DMS53 treated with DMSO at 0.1 percent for 48 hours (cell line): Measurements from ENCODE around the gene KCNK5.
A peak's percentile ranks its signal among the peaks of the same experiment; 100 is the strongest.

Source experiments
- DNase-seq: peaks from one replicate; lab custom pipeline; 2025; ENCODE audit not compliant: unreplicated experiment; lab: John Stamatoyannopoulos, UW

KCNK5 gene, protein sequence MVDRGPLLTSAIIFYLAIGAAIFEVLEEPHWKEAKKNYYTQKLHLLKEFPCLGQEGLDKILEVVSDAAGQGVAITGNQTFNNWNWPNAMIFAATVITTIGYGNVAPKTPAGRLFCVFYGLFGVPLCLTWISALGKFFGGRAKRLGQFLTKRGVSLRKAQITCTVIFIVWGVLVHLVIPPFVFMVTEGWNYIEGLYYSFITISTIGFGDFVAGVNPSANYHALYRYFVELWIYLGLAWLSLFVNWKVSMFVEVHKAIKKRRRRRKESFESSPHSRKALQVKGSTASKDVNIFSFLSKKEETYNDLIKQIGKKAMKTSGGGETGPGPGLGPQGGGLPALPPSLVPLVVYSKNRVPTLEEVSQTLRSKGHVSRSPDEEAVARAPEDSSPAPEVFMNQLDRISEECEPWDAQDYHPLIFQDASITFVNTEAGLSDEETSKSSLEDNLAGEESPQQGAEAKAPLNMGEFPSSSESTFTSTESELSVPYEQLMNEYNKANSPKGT

DNA sequence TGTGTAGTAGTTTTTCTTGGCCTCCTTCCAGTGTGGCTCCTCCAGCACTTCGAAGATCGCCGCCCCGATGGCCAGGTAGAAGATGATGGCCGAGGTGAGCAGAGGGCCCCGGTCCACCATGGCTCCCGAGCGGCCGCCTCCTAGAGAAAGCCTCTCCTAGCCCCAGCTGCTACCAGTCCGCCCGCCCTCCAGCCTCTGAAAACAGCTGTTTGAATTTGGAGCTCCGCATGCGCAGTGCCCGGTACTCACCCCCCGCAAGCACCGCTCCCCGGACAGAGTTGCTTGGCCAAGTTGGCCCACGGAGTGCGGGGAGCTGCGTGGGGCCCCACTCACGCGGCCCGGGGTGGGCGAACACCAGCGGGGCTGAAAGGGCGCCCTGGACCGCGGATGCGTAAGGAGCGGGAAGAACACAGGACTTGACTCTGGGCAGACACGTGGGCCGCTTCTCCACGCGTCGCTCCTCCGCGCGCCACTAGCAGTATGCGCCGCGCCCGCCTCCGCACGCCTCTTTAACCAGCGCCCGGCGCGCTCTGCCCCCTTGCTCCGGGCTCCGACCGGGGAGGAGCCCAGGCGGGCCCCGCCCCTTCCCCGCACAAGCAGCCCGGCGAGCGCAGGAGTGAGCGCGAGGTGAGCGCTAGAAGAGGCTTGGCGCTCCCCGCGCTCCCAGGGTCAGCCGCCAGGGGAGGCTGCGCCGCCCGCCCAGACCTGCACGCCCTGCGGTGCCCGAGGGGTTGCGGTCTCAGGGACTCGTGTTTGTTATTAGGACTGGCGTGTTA lies at the start of gene KCNK5:
Gene KCNK5, minus strand, starts transcription at position 484 of the 776 bp plus-strand sequence. Its CDS starts 364 bp downstream, at position 120.
- DNase-seq: peak; percentile 85

DNA sequence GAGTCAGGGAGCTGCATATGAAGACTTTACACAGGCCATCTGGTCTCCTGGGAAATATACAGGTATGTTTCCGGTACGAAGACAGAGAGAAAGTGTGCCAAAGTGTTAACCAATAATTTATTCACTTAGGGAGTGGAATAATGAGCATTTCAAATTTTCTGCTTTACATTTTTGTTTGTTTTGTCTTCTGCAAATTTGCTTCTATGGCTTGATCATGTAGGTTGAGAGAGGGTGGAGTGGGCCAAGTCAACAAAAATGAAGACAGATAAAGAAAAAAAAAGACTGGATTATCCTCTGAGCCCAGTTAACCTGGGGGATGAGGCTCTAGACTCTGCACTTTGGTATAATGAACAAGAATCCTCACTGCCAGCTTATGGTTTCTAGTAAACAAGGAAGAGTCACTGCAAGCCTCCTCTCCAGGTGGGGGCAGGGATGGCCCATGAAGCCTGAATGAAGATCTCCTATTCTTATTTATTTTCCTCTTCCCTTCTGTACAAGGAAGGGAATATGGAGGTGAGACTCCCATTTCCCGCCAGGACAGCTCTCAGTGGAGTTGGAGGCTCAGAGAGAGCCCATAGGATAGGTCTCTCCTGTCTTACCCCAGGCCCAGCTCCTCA lies 47.2 kb upstream of the KCNK5 start:
- no peak for DNase-seq

DNA sequence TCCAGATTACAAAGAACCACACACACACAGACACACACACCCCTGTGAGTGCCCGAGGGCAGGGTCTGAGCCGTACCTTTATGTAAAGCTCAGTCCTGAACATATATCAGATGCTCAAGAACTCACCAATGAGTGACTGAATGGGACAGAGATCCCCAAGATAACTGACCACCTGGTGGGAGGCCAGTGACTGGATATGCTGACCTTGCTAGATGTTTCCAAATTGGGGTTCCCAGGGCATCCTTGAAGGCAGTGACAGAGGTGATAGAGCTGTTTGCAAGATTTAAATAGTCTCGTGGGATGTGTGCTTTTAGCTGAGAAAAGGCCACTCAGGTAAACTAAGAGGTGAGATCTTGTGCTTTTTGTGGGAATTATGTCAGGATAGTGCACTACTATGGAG lies 45.6 kb upstream of the KCNK5 start:
- DNase-seq: no peak

DNA sequence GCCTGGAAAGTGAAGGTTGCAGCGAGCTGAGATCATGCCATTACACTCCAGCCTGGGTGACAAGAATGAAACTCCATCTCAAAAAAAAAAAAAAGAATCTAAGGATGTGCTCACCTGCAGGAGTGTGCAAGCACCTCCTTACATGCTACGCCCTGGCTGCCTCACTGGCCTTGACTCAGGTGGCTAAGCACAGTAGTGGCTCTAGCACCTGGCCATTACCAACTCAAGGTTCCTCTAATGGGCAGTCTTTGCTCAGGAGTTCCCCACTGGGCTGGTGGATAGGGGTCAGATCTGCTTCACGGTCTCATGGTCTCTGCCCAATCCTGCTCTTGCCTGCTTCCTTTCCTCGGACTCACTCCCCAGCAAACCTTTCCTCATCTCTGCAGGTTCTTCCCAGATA lies 45.2 kb upstream of the KCNK5 start:
- DNase-seq: no peak

DNA sequence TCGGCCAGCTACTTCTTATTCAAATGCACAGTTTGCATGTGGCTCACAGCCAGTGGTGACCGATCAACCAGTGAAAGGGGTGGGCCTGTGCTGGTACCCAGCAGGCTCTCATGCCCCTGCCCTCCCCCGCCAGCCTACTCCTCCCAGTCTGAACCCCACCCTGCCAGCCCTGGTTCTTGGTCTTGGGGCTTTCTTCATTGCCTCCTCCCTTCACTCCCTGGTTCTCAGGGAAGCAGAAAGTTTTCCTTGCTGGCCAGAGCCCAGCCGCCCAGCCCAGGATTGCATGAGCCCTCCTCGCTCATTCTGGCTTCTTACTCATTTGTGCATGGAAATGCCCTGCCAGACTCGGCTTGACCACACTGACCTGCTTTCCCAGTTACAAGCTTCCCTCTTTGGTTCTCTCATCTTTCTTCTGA lies 44.1 kb upstream of the KCNK5 start:
- DNase-seq: no peak

GRCh38 chr6:39269961-39270360 lies 40.7 kb upstream of the KCNK5 start:
- no peak for DNase-seq

GRCh38 chr6:39268721-39269120 lies 39.4 kb upstream of the KCNK5 start:
- no peak for DNase-seq

- no peak for DNase-seq
Observed at GRCh38 chr6:39268171-39268570, 38.9 kb upstream of the KCNK5 start.

GRCh38 chr6:39266782-39267355 lies 37.6 kb upstream of the KCNK5 start:
- DNase-seq: no peak

DNA sequence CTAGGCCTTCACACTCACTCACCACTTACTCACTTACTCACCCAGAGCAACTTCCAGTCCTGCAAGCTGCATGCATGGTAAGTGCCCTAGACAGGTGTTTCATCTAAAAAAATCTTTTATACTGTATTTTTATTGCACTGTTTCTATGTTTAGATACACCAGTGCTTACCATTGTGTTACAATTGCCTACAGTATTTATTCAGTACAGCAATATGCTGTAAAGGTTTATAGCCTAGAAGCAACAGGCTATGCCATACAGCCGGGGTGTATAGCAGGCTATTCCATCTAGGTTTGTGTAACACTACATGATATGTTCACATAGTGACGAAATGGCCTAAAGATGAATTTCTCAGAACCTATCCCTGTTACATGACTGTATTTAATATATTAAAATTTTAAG lies 37.1 kb upstream of the KCNK5 start:
- DNase-seq: no peak

- no peak for DNase-seq
Observed at GRCh38 chr6:39263303-39264037, 34.2 kb upstream of the KCNK5 start.

GRCh38 chr6:39261751-39262150 lies 32.5 kb upstream of the KCNK5 start:
- DNase-seq: no peak

DNA sequence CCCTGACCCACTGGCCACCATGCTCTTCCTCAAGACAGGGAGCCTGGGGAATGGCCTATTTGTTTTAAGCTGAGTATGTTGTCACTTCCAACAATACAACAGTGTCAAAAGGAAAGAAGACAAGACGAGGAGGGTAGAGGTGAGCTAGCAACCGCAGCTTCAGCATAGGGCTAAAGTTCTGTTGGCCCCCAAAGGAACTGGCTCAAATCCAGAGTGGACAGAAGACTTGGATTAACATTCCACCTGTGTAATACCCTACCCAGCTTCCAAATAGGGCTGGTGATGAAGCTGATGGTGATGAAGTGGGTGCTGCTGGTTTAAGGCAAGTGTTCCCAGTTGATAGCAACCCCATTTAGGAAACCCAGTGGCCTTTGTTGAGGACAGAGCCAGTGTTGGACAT lies 31.7 kb upstream of the KCNK5 start:
- no peak for DNase-seq

GRCh38 chr6:39260456-39260855 lies 31.2 kb upstream of the KCNK5 start:
- no peak for DNase-seq

- no peak for DNase-seq
Observed at GRCh38 chr6:39256294-39256940, 27.1 kb upstream of the KCNK5 start.

DNA sequence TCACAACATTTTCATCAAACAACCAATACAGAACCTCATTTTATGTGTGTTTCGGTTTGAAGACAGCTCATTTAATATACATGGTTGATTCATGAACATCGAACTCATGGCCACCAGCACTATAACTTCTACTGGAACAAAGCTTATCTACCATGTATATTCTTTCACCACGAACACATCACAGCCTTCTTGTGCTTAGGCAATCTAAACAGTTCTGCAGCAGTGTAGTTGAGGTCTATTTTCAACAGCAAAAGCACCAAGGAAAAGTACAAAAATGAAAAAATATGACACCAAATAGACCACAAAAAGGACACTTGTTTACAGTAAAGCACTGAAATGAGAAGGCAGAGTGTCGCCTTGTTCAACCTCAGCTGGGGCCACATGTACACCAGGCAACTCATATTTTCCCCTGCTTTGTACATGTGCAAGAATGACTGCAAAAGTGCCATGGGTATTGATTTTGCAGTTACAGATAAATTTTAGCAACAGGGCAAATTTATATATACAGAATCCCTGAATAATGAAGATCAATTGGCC lies 25.8 kb upstream of the KCNK5 start:
- DNase-seq: no peak

- peak; percentile 97 for DNase-seq
Observed at GRCh38 chr6:39251406-39251805, 22.1 kb upstream of the KCNK5 start.

GRCh38 chr6:39250507-39250906 lies 21.2 kb upstream of the KCNK5 start:
- DNase-seq: no peak

- DNase-seq: no peak
Observed at GRCh38 chr6:39249278-39249677, 20.0 kb upstream of the KCNK5 start.

DNA sequence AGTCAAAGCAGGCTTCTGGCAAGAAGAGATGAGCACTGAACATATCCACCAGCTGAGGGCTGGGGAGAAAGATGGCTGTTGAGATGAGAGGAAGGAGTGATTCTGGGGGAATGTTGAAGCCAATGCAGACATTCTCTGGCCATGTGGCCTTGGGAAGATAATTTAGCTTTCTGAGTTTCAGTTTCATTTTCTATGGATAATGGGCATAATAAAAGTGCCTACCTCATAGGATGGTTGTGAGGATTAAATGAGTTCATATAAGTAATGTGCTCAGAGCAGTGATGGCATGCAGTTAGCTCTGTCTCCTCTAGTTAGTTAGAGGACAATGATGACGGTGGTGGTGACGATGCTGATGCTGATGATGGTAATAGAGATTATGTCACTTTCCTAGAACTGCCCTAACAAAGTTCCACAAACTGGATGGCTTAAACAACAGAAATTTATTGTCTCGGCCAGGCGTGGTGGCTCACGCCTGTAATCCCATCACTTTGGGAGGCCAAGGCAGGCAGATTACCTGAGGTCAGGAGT lies 18.5 kb upstream of the KCNK5 start:
- DNase-seq: no peak
